SH-SY5Y (cell line): ENCODE data around the gene ADARB2.

Experiments
- GATA2 ChIP-seq: IDR thresholded peaks from 2 replicates; pipeline ENCODE4 v1.6.1; 2011; ENCODE audit warnings: mild to moderate bottlenecking, low read depth, low read length
- GATA3 ChIP-seq: IDR thresholded peaks from 2 replicates; pipeline ENCODE4 v1.6.1; 2011; ENCODE audit warnings: low read depth, mild to moderate bottlenecking, low read length, moderate library complexity

GRCh38 chr10:1215862-1216573, 521.3 kb downstream of the ADARB2 start:
- TF ChIP-seq GATA2, result no peak
- no peak for TF ChIP-seq GATA3
